Activated CD8-positive, alpha-beta T cell treated with anti-CD3 and anti-CD28 coated beads for 36 hours (primary cell): ENCODE results near the gene USP10. TPM values are rescaled to one million over a fixed set of nuclear protein-coding genes. Genes with fewer than 3 reads are reported as not detected.

ENCODE experiments used
- ATAC-seq: fragments of 200-7000 bp; cut with Tn5 transposase; one replicate; pipeline ENCODE4 v1.10.0; 2021; ENCODE audit warnings: mild to moderate bottlenecking, moderate library complexity
- CTCF ChIA-PET: fragments of 350-600 bp; sonication (Branson Sonifier 250); formaldehyde crosslinking; loops from one replicate; lab custom pipeline; 2021; ENCODE audit warnings: antibody characterized with exemption; lab: Charles Lee
- POLR2A ChIA-PET: fragments of 350-600 bp; sonication (Branson Sonifier 250); formaldehyde crosslinking; loops from one replicate; lab custom pipeline; 2021; ENCODE audit warnings: antibody characterized with exemption; lab: Charles Lee
- DNase-seq: peaks from one replicate; pipeline ENCODE4 v3.0.0-alpha.2; 2020
- H3K27ac Mint-ChIP-seq: one replicate; pipeline ENCODE4 v1.8.0; 2021; ENCODE audit warnings: mild to moderate bottlenecking, mixed read lengths
- H3K27me3 Mint-ChIP-seq: one replicate; pipeline ENCODE4 v1.8.0; 2021; ENCODE audit warnings: mixed read lengths
- H3K36me3 Mint-ChIP-seq: one replicate; pipeline ENCODE4 v1.8.0; 2021; ENCODE audit warnings: low read depth, mixed read lengths
- H3K4me1 Mint-ChIP-seq: one replicate; pipeline ENCODE4 v1.8.0; 2021; ENCODE audit warnings: low read depth, mixed read lengths
- H3K4me3 Mint-ChIP-seq: one replicate; pipeline ENCODE4 v1.8.0; 2021; ENCODE audit warnings: mild to moderate bottlenecking, moderate library complexity, mixed read lengths
- H3K9me3 Mint-ChIP-seq: one replicate; pipeline ENCODE4 v1.8.0; 2021; ENCODE audit warnings: mixed read lengths
- CTCF ChIP-seq: fragments of 200-600 bp; IDR thresholded peaks from one replicate; pipeline ENCODE4 v1.8.0; 2022; ENCODE audit warnings: antibody characterized with exemption, mild to moderate bottlenecking
- intact Hi-C: fragments of 100-400 bp; cut with micrococcal nuclease; formaldehyde crosslinking; loops from one replicate; pipeline ENCODE4 v1.10.0; 2022
- total RNA-seq, 2 experiments: library from RNA; stranded (reverse); gene quantifications; one replicate each; pipeline ENCODE4 v1.2.3, GENCODE V29; 2021

USP10 gene
- total RNA-seq, 2 experiments from 2014 or later = 116 TPM

GRCh38 chr16:84820305-84820684, 120.5 kb downstream of the USP10 start:
- H3K4me3 Mint-ChIP-seq = peak overlapping the region; percentile 50
- CTCF ChIA-PET = interaction anchor here (1.1 to 2.4 kb wide), 3 partner anchors 66 to 151 kb away, joined by 4 to 11 read pairs (median 7); no protein-coding TSS in a partner anchor

GRCh38 chr16:84820771-84821170, 121.0 kb downstream of the USP10 start:
- Mint-ChIP-seq H3K27ac (no peak overlapping the region), H3K27me3 (peaks cover 39% of the 10 kb centered on the region), H3K4me1 (peaks cover 9% of the 10 kb centered on the region), H3K4me3 (no peak overlapping the region), H3K36me3 (no peaks in the 10 kb centered on the region), H3K9me3 (no peaks in the 10 kb centered on the region)
- DNase-seq (no peak), ATAC-seq (no peak)
- POLR2A ChIA-PET = interaction anchor here (1.8 kb wide), 1 partner anchor 10 kb away, joined by 3 read pairs; no protein-coding TSS in a partner anchor
- TF ChIP-seq CTCF = no peak
- intact Hi-C loops = no loop called here
- CTCF ChIA-PET = interaction anchor here (1.1 to 2.4 kb wide), 3 partner anchors 66 to 150 kb away, joined by 4 to 11 read pairs (median 7); no protein-coding TSS in a partner anchor

More at GRCh38 chr16:84820305-84820684, 120.5 kb downstream of the USP10 start:
- no peak for TF ChIP-seq CTCF
- no peaks in the 10 kb centered on the region for H3K9me3 Mint-ChIP-seq
- H3K4me1 Mint-ChIP-seq = peaks cover 9% of the 10 kb centered on the region
- intact Hi-C loops = no loop called here
- ATAC-seq (no peak), DNase-seq (no peak)
- POLR2A ChIA-PET = no interaction called here
- H3K27ac Mint-ChIP-seq = no peak overlapping the region
- H3K36me3 Mint-ChIP-seq = no peaks in the 10 kb centered on the region
- peaks cover 39% of the 10 kb centered on the region for H3K27me3 Mint-ChIP-seq

GRCh38 chr16:84821179-84821578, 121.4 kb downstream of the USP10 start:
- POLR2A ChIA-PET = interaction anchor here (1.8 kb wide), 1 partner anchor 10 kb away, joined by 3 read pairs; no protein-coding TSS in a partner anchor
- no peak overlapping the region for H3K4me3 Mint-ChIP-seq
- H3K9me3 Mint-ChIP-seq = no peaks in the 10 kb centered on the region
- intact Hi-C loops = no loop called here
- H3K4me1 Mint-ChIP-seq = peaks cover 9% of the 10 kb centered on the region
- no peak for DNase-seq
- no peak for ATAC-seq
- H3K36me3 Mint-ChIP-seq = no peaks in the 10 kb centered on the region
- CTCF ChIA-PET = interaction anchor here (1.1 to 2.3 kb wide), 2 partner anchors 130 to 150 kb away, joined by 4 to 7 read pairs; no protein-coding TSS in a partner anchor
- peaks cover 39% of the 10 kb centered on the region for H3K27me3 Mint-ChIP-seq
- TF ChIP-seq CTCF = no peak
- no peak overlapping the region for H3K27ac Mint-ChIP-seq

- POLR2A ChIA-PET = interaction anchor here (1.8 kb wide), 1 partner anchor 11 kb away, joined by 3 read pairs; no protein-coding TSS in a partner anchor
- no peak for DNase-seq
- peaks cover 39% of the 10 kb centered on the region for H3K27me3 Mint-ChIP-seq
- ATAC-seq = no peak
- no peak for TF ChIP-seq CTCF
- no peaks in the 10 kb centered on the region for H3K36me3 Mint-ChIP-seq
- H3K4me3 Mint-ChIP-seq = no peak overlapping the region
- intact Hi-C loops = no loop called here
- peaks cover 9% of the 10 kb centered on the region for H3K4me1 Mint-ChIP-seq
- CTCF ChIA-PET = interaction anchor here (0.8 kb wide), 1 partner anchor 149 kb away, joined by 3 read pairs; no protein-coding TSS in a partner anchor
- no peak overlapping the region for H3K27ac Mint-ChIP-seq
- H3K9me3 Mint-ChIP-seq = no peaks in the 10 kb centered on the region
These were observed 122.2 kb downstream of the USP10 start for GRCh38 chr16:84821728-84822689.
